WERI-Rb-1 (cell line): ENCODE data around the gene CIAPIN1.

Experiments
- DNase-seq: peaks from one replicate; pipeline ENCODE4 v3.0.0-alpha.2; 2020
- H3K27ac ChIP-seq: fragments of 250-450 bp; sonication (Bioruptor Pico); 2 replicates; pipeline ENCODE4 v1.5.1; 2020; ENCODE audit warnings: mild to moderate bottlenecking, moderate library complexity
- H3K27me3 ChIP-seq: fragments of 250-450 bp; sonication (Bioruptor Pico); 2 replicates; pipeline ENCODE4 v1.5.1; 2021; ENCODE audit warnings: mild to moderate bottlenecking, low read depth, moderate library complexity; ENCODE audit not compliant: insufficient read depth, severe bottlenecking
- H3K36me3 ChIP-seq: fragments of 250-450 bp; sonication (Bioruptor Pico); 2 replicates; pipeline ENCODE4 v1.5.1; 2020; ENCODE audit warnings: mild to moderate bottlenecking, moderate library complexity
- H3K4me3 ChIP-seq: 2 replicates; pipeline ENCODE4 v1.5.1; 2011; ENCODE audit warnings: low read depth, mild to moderate bottlenecking, control low read depth, low read length
- H3K9me3 ChIP-seq: fragments of 250-450 bp; sonication (Bioruptor Pico); 2 replicates; pipeline ENCODE4 v1.5.1; 2021; ENCODE audit warnings: mild to moderate bottlenecking, moderate library complexity; ENCODE audit not compliant: severe bottlenecking
- CTCF ChIP-seq: IDR thresholded peaks from 2 replicates; pipeline ENCODE4 v1.5.1; 2011; ENCODE audit warnings: low read depth, mild to moderate bottlenecking, control low read depth, inconsistent platforms, low read length

CIAPIN1 gene

GRCh38 chr16:57469046-57469445 lies 21.9 kb upstream of the CIAPIN1 start:
- Histone ChIP-seq H3K27ac (no peak overlapping the region), H3K36me3 (peaks cover 87% of the 10 kb centered on the region), H3K27me3 (no peaks in the 10 kb centered on the region), H3K4me3 (no peak overlapping the region), H3K9me3 (no peaks in the 10 kb centered on the region)
- TF ChIP-seq CTCF = no peak
- no peak for DNase-seq

DNA sequence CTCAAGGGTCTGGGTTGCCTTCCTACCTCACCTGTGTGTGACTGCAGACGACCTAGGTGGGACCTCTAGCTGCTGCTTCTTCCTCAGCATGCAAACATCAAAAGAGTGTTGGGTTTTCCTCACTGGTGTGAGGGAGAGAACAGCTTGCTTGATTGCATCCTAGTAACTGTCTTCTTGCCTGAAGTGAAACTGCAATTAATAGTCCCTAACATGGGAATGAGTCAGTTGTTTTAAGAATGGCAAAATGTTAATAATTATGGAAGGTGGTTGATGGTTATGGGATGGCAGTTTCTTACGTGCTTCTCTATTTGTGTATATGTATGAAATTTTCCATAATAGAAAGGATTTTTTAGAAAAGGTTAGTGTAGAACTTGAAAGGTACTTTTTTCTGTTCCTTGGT lies 21.2 kb upstream of the CIAPIN1 start:
- peaks cover 89% of the 10 kb centered on the region for H3K36me3 ChIP-seq
- no peak for TF ChIP-seq CTCF
- no peak overlapping the region for H3K4me3 ChIP-seq
- H3K27ac ChIP-seq = no peak overlapping the region
- no peaks in the 10 kb centered on the region for H3K27me3 ChIP-seq
- no peak for DNase-seq
- H3K9me3 ChIP-seq = no peaks in the 10 kb centered on the region

DNA sequence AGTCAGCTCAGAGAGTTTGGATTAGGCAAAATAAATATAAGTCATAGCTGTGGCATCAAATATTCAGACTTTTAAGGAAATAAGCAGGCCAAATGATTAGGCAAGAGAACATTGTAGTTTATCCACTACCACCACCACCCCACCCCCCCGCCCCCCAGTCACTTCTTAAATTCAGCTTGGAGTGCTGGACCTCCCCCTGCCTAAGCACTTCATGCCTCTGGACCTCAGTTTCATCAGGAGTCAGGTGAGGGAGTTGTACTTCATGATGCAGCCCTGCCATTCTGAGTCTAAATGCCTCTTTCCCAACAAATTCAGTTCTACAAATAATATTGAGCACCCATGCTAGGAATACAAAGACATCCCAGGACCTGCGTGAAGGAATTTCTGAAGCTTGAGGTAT lies 17.3 kb upstream of the CIAPIN1 start:
- no peak overlapping the region for H3K27ac ChIP-seq
- no peaks in the 10 kb centered on the region for H3K27me3 ChIP-seq
- H3K4me3 ChIP-seq = no peak overlapping the region
- H3K36me3 ChIP-seq = peaks cover 61% of the 10 kb centered on the region
- no peaks in the 10 kb centered on the region for H3K9me3 ChIP-seq
- DNase-seq = no peak
- no peak for TF ChIP-seq CTCF

DNA sequence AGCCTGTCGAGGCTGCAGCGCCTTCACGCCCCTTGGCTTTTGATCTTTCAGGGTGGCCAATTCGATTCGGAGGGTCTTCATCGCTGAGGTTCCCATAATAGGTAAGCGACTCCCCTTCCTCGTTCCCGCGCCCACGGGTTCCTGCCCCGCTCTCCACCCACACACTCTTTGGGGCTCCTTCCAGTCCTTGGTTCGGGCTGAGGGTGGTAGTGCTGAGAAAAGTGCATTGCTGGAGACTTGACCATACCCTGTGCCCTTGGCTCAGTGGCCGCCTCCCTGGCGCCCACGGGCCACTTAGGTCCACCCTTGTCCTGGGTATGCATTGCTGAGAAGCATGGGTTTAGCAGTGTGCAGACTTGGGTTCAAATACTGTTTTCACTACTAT lies 15.8 kb upstream of the CIAPIN1 start:
- DNase-seq = no peak
- Histone ChIP-seq H3K9me3 (no peaks in the 10 kb centered on the region), H3K4me3 (peak overlapping the region; percentile 76), H3K27me3 (no peaks in the 10 kb centered on the region), H3K27ac (peak overlapping the region; percentile 65), H3K36me3 (peaks cover 54% of the 10 kb centered on the region)
- TF ChIP-seq CTCF = no peak

- Histone ChIP-seq H3K36me3 (peaks cover 53% of the 10 kb centered on the region), H3K9me3 (no peaks in the 10 kb centered on the region), H3K4me3 (peak within 1 kb of the TSS; percentile 76), H3K27me3 (no peaks in the 10 kb centered on the region), H3K27ac (peak within 1 kb of the TSS; percentile 65)
- DNase-seq = peak; percentile 85
- TF ChIP-seq CTCF = peak; percentile 91
Observed at GRCh38 chr16:57462209-57462977, 15.2 kb upstream of the CIAPIN1 start, which contains the start of gene POLR2C. POLR2C (plus strand) TSS chr16:57462679; CDS start chr16:57462725, 46 bp downstream.

GRCh38 chr16:57452021-57452420 lies 4.8 kb upstream of the CIAPIN1 start:
- Histone ChIP-seq H3K4me3 (no peak overlapping the region), H3K9me3 (no peaks in the 10 kb centered on the region), H3K27me3 (no peaks in the 10 kb centered on the region), H3K36me3 (peaks cover 39% of the 10 kb centered on the region), H3K27ac (no peak overlapping the region)
- DNase-seq = no peak
- no peak for TF ChIP-seq CTCF
